DMS114 treated with DMSO at 0.1 percent for 48 hours (cell line): ENCODE data around the gene SMYD3.

Experiments used
- DNase-seq: peaks from one replicate; lab custom pipeline; 2025; ENCODE audit not compliant: unreplicated experiment; lab: John Stamatoyannopoulos, UW

The SMYD3 gene

DNA sequence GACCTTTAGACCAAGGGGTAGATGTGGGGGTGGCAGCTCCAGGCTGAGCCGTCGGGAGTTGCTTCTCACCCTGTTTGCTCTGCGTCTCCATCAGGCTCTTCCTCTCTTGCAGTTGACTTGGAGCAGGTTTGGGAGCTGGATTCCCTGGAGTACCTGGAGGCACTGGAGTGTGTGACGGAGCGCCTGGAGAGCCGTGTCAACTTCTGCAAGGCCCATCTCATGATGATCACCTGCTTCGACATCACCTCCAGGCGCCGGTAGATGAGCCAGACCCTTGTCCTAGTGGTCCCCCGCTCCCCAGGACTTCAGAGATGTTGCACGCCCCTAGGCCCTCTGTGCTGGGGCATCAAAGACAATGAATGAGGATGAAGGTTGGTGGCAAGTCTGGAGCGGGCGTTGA, 804.7 kb downstream of the SMYD3 start:
- no peak for DNase-seq

DNA sequence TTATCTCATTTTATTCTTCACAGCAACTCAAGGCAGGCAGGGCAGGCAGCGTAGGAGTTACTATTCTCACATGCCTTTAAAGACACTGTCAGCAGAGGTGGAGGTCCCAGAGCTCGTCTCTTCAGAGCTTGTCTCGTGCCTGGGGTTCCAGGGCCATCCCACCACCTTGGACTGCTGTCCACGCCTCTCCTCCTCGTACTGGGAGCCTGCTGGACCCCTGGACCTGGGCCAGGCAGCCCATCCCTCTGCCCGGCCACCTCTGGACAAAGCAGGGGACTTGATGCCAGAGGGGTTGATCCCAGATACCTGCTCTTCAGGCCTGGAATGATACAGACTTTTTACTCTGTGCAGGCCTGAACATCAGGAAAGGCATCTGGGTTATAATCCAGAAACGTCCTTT, 805.4 kb downstream of the SMYD3 start:
- DNase-seq = no peak

DNA sequence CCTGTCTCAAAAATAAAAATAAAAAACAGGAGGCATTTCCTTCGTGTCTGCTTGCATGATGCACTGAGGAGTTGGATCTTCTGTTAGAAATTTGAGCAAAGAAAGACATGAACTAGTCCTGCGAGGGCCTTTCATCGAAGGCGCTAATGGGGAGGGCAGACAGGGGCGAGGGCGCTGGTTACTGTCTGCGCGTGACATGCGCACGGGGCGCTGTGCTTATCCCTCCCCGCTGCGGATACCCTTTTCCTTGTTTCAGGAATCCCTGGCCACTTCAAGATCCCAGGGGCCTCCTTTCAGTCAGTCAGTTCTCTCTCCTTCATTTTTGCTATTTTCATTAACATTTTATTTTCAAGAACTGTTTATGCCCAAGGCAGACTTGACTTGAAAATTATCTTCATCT, 806.4 kb downstream of the SMYD3 start:
- no peak for DNase-seq
